HT-29 (cell line): ENCODE measurements around the gene ZDHHC14. TPM values are rescaled to one million over a fixed set of nuclear protein-coding genes. Genes with fewer than 3 reads are reported as not detected.
"Not testable (repeated sequence)": the region's sequence is repeated elsewhere in the genome, so short reads cannot be mapped to it uniquely, and the experiment has no call there.

Source experiments
- DNase-seq: peaks from one replicate; pipeline ENCODE4 v3.0.0-alpha.2; 2015; ENCODE audit warnings: low spot score
- total RNA-seq: library from RNA; depleted of rRNA; stranded (reverse); fragments of >200 nt; shearing (Covaris generic); gene quantifications from 2 replicates; pipeline ENCODE4 v1.2.3, GENCODE V29; 2014

ZDHHC14 gene
- total RNA-seq, 1 experiment from 2014 or later: 6.2 TPM

GRCh38 chr6:157551041-157551832 is 170.2 kb downstream of the ZDHHC14 start:
- DNase-seq: no peak

- DNase-seq: no peak
Observed at GRCh38 chr6:157552081-157552747, 171.2 kb downstream of the ZDHHC14 start.

- DNase-seq: no peak
Observed at GRCh38 chr6:157552820-157553485, 172.0 kb downstream of the ZDHHC14 start.

GRCh38 chr6:157554747-157555146 is 173.8 kb downstream of the ZDHHC14 start:
- no peak for DNase-seq

GRCh38 chr6:157555455-157556143 is 174.6 kb downstream of the ZDHHC14 start:
- no peak for DNase-seq

- no peak for DNase-seq
Observed at GRCh38 chr6:157556144-157556645, 175.2 kb downstream of the ZDHHC14 start.

GRCh38 chr6:157556671-157557430 is 175.9 kb downstream of the ZDHHC14 start:
- no peak for DNase-seq

GRCh38 chr6:157557559-157557958 is 176.6 kb downstream of the ZDHHC14 start:
- no peak for DNase-seq

GRCh38 chr6:157558049-157558448 is 177.1 kb downstream of the ZDHHC14 start:
- DNase-seq: no peak

GRCh38 chr6:157558487-157559200 is 177.7 kb downstream of the ZDHHC14 start:
- DNase-seq: no peak

- no peak for DNase-seq
Observed at GRCh38 chr6:157559201-157559756, 178.3 kb downstream of the ZDHHC14 start.

GRCh38 chr6:157560063-157560462 is 179.1 kb downstream of the ZDHHC14 start:
- DNase-seq: not testable (repeated sequence)

GRCh38 chr6:157560691-157561413 is 179.9 kb downstream of the ZDHHC14 start:
- DNase-seq: no peak

- no peak for DNase-seq
Observed at GRCh38 chr6:157561414-157561790, 180.4 kb downstream of the ZDHHC14 start.

- DNase-seq: no peak
Observed at GRCh38 chr6:157561929-157562810, 181.2 kb downstream of the ZDHHC14 start.

GRCh38 chr6:157562997-157563396 is 182.0 kb downstream of the ZDHHC14 start:
- no peak for DNase-seq

- DNase-seq: no peak
Observed at GRCh38 chr6:157563611-157564284, 182.8 kb downstream of the ZDHHC14 start.

GRCh38 chr6:157568702-157569101 is 187.7 kb downstream of the ZDHHC14 start:
- DNase-seq: no peak
